GM19324 (cell line): ENCODE data around the gene MYL11.
A peak's percentile ranks its signal among the peaks of the same experiment; 100 is the strongest.

Experiments used
- ATAC-seq: cut with Tn5 transposase; IDR thresholded peaks from one replicate; pipeline ENCODE4 v1.9.1; 2021; ENCODE audit warnings: mild to moderate bottlenecking, moderate library complexity; ENCODE audit not compliant: unreplicated experiment, low FRiP score

Gene MYL11

DNA sequence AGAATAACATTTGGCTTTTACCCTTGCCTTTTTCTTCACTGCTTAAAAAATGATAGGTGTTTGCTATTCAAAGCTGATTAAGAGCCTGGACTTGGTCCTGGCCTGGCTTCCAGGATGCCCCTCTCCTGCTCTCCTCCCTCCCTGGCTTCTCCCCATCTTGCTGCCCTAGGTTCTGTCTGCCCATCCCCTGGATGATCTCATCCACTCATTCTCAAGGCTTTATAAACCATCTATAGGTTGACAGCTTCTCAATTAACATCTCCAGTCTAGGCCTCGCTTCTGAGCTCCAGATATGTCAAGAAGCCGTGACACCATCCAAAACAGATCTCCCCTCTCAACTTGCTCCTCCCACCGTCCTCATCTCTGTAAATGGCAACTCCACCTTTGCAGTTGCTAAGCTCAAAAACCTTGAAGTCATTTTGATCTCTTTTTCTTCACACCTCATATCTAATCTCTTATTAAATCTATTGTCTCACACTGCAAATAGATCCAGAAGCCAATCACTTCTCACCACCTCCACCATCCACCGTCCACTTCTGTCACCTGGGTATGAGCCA lies 41.5 kb downstream of the MYL11 start:
- ATAC-seq: no peak

DNA sequence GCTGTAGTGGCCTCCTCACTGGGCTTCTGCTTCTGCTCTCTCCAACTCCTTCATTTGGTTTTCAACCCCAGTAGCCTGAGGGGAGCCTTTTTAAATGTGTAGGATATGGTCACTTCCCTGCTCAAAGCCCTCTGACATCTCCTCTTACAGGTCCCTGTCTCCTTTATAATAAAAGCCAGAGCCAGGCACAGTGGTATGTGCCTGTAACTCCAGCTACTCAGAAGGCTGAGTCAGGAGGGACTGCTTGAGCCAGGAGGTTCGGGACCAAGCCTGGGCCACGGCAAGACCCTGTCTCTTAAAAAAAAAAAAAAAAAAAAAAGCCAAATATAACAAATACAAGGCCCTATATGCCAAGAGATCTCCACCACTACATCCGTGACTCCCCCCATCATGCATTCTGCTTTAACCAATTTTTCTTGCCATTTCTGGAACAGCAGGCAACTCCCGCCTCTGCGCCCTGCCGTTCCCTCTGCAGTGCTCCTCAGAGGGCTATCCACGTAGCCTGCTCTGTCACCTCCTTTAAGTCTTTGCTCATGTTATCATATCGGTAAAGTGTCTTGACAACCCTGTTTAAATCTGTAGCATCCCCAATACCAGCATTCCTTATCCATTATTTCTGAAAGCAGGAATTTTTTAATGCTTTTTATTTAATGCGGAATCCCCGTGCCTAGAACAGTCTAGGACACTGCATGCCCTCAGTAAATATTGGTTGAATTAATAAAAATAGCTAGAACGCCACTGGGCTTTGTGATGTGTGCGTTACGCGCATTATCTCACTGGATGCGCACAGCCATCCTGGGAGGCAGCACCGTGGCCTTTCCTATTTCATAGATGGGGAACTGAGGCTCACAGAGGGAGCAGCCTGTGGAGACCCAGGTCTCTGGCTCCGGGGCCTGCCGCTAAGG lies 42.3 kb downstream of the MYL11 start:
- ATAC-seq: no peak

DNA sequence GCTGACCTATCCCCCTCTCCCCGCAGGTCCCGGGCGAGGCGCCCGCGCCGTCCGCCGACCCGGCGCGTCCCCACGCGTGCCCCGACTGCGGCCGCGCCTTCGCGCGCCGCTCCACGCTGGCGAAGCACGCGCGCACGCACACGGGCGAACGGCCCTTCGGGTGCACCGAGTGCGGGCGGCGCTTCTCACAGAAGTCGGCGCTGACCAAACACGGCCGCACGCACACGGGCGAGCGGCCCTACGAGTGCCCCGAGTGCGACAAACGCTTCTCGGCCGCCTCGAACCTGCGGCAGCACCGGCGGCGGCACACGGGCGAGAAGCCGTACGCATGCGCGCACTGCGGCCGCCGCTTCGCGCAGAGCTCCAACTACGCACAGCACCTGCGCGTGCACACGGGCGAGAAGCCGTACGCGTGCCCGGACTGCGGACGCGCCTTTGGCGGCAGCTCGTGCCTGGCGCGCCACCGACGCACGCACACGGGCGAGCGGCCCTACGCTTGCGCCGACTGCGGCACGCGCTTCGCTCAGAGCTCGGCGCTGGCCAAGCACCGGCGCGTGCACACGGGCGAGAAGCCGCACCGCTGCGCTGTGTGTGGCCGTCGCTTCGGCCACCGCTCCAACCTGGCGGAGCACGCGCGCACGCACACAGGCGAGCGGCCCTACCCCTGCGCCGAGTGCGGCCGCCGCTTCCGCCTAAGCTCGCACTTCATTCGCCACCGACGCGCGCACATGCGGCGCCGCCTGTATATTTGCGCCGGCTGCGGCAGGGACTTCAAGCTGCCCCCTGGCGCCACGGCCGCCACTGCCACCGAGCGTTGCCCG lies 43.1 kb downstream of the MYL11 start:
- ATAC-seq: peak; percentile 83

DNA sequence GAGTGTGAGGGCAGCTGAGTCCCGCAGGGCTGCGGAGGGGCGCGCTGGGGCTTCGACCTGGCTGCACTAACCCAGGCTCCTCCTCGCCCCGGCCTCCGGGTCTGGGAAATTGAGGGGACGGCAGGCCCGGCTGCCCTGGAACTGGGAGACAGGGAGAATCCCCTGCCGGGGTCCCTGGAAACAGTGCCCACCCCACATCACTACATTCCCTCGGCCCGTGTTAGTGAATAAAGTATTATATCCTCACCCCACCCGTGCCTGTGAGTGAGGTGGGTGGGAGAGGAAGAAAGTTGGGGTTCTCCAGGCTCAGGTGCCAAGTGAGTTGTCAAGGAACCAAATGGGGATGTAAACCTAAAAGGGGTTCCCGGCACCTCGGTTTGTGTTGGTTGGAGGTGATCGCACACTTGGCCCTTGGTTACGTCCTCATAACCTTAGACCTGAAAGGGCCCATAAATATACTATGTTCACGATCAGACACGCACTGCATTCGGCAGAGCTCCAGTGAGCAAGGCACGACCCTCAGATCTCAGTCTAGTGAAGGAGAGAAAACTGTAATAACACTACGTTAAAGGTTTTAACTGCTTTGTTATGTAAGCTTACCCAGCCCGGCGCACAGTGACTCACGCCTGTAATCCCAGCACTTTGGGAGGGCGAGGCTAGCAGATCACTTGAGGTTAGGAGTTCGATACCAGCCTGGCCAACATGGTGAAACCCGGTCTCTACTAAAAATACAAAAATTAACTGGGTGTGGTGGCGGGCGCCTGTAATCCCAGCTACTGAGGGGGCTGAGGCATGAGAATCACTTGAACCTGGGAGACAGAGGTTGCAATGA lies 44.0 kb downstream of the MYL11 start:
- no peak for ATAC-seq

DNA sequence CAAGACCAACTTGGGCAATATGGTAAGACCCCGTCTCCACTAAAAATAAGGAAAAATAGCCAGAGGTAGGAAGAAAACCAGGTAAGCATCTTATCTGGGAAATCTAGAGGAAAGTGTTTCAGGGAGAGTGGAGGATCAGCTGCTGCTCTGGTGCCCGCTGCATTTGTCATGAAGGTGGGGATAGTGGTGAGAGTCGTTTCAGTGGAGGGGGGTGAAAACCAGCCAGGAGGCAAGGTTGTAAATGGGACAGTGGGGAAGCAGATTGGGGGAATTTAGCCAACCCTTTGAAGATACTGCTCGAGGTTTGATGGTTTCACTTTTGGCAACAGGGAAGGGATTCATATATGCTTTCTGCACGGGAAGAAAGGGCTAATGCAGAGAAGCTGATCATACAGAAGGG lies 46.4 kb downstream of the MYL11 start:
- no peak for ATAC-seq
